ENCODE results near the gene PUM1.

DNA sequence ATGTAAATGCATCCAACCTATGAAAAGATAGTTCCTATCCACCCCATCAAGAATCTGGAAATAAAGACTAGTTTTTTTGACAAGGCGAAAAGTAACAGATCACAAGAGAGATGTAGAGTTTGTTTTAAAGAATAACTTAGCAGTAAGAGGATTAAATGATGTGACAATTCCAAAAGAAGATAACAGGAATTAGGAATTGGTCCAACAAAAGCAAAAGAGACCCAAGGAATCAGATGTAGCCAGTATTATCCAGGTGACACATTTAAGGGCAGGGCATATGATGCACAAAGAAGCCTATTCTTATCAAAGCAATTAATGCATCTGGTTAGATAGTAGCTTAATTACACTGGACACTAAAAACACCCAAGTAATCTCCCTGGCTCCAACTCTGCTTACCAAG lies 53.8 kb downstream of the PUM1 start:
- TF ChIP-seq, protein P1, sequence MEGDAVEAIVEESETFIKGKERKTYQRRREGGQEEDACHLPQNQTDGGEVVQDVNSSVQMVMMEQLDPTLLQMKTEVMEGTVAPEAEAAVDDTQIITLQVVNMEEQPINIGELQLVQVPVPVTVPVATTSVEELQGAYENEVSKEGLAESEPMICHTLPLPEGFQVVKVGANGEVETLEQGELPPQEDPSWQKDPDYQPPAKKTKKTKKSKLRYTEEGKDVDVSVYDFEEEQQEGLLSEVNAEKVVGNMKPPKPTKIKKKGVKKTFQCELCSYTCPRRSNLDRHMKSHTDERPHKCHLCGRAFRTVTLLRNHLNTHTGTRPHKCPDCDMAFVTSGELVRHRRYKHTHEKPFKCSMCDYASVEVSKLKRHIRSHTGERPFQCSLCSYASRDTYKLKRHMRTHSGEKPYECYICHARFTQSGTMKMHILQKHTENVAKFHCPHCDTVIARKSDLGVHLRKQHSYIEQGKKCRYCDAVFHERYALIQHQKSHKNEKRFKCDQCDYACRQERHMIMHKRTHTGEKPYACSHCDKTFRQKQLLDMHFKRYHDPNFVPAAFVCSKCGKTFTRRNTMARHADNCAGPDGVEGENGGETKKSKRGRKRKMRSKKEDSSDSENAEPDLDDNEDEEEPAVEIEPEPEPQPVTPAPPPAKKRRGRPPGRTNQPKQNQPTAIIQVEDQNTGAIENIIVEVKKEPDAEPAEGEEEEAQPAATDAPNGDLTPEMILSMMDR (conservative IDR thresholded peaks at IDR 0.05 in 1 of 2, IDR thresholded peaks at IDR 0.05 in 1 of 2; ENCODE audit: extremely low read depth in 1 of 2, insufficient read depth in 1 of 2, low read depth in 1 of 2, low read length in 2 of 2) = no peak
- no peak for TF ChIP-seq EZH2 (IDR thresholded peaks at IDR 0.05; ENCODE audit: borderline replicate concordance, low read length)
